Panc1 (cell line): ENCODE measurements around the gene KMT5B.

Experiments
- POLR2AphosphoS5 ChIP-seq: IDR thresholded peaks from 2 replicates; pipeline ENCODE4 v1.6.1; 2012; ENCODE audit warnings: mild to moderate bottlenecking, low read depth, low read length, moderate library complexity
- REST ChIP-seq, 2 experiments: IDR thresholded peaks; 2 replicates each; pipeline ENCODE4 v1.6.1; 2011 to 2012; ENCODE audit warnings: low read depth in 2 of 2, control low read depth in 1 of 2, low read length in 1 of 2, mild to moderate bottlenecking in 1 of 2, moderate library complexity in 1 of 2; ENCODE audit not compliant: insufficient read depth in 1 of 2
- SIN3A ChIP-seq: IDR thresholded peaks from 2 replicates; pipeline ENCODE4 v1.6.1; 2012; ENCODE audit warnings: low read depth, mild to moderate bottlenecking, low read length, moderate library complexity, borderline replicate concordance; ENCODE audit not compliant: insufficient read depth
- TF ChIP-seq, protein P1 (sequence below): fragments of 450-650 bp; IDR thresholded peaks from 2 replicates; pipeline ENCODE4 v1.5.1; 2017; ENCODE audit warnings: mild to moderate bottlenecking

DNA sequence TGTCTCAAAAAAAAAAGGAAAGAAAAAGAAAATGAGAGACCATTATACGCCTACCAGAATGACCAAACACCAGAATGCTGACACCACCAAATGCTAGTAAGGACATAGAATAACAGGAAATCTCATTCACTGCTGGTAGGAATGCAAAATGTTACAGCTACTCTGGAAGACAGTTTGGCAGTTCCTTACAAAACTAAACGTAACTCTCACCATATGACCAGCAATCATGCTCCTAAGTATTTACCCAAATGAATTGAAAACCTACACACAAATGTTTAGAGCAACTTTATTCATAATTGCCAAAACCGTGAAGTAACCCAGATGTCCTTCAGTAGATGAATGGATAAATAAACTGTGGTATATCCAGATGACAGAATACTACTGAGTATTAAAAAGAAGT lies 99.1 kb downstream of the KMT5B start:
- TF ChIP-seq, protein P1, sequence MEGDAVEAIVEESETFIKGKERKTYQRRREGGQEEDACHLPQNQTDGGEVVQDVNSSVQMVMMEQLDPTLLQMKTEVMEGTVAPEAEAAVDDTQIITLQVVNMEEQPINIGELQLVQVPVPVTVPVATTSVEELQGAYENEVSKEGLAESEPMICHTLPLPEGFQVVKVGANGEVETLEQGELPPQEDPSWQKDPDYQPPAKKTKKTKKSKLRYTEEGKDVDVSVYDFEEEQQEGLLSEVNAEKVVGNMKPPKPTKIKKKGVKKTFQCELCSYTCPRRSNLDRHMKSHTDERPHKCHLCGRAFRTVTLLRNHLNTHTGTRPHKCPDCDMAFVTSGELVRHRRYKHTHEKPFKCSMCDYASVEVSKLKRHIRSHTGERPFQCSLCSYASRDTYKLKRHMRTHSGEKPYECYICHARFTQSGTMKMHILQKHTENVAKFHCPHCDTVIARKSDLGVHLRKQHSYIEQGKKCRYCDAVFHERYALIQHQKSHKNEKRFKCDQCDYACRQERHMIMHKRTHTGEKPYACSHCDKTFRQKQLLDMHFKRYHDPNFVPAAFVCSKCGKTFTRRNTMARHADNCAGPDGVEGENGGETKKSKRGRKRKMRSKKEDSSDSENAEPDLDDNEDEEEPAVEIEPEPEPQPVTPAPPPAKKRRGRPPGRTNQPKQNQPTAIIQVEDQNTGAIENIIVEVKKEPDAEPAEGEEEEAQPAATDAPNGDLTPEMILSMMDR = no peak
- no peak for TF ChIP-seq REST (IDR thresholded peaks at IDR 0.05; ENCODE audit: insufficient read depth in 1 of 2, low read depth in 2 of 2, low read length in 1 of 2)
- no peak for TF ChIP-seq SIN3A
- TF ChIP-seq POLR2AphosphoS5 = no peak
